ENCODE data around the gene MS4A6A. TPM values are rescaled to one million over a fixed set of nuclear protein-coding genes. Genes with fewer than 3 reads are reported as not detected.

Gene MS4A6A
- total RNA-seq, 1 experiment from 2014 or later, result not detected

DNA sequence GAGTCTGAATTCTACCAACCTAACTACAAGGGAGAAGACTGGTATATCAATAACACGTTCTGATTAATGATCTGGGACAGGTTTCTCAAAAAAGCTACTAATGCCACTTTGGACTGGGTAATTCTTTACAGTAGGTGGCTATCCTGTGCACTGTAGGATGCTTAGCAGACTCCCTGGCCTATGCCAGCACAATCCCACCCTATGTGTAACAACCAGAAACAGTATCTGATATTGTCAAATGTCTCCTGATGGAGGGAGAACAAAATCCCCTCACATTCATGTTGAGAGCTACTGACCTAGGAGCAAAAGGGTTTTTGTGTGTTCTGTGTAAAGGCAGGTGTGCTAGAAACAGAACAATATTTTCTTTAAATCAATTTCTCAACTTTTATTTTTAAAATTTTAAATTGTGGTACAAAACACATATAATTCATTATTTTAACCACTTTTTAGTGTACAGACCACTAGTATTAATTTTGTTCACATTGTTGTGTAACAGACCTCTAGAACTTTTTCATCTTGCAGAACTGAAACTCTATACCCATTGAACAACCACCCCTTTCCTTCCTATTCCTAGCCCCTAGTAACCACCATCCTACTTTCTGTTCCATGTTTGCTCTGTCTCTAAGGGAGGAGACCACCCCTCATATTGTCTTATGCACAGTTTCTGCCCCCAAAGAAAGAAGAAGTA lies 2.1 kb upstream of the MS4A6A start:
- Histone ChIP-seq H3K36me3 (ENCODE audit: low read depth, low read length) (no peaks in the 10 kb centered on the region), H3K9ac (ENCODE audit: low read length) (no peak overlapping the region), H3K27ac (ENCODE audit: low read length) (no peak overlapping the region), H3K27me3 (ENCODE audit: low read length) (no peaks in the 10 kb centered on the region), H3K4me1 (ENCODE audit: insufficient read depth, low read length) (no peaks in the 10 kb centered on the region), H4K20me1 (ENCODE audit: low read length) (no peaks in the 10 kb centered on the region), H2AFZ (ENCODE audit: low read length) (no peak overlapping the region), H3K79me2 (ENCODE audit: low read length) (no peaks in the 10 kb centered on the region), H3K9me3 (ENCODE audit: low read length) (no peaks in the 10 kb centered on the region), H3K9me2 (replicated peaks; ENCODE audit: low read length) (no peaks in the 10 kb centered on the region), H3F3A (ENCODE audit: low read length, unreplicated experiment) (no peaks in the 10 kb centered on the region), H3K4me3 (ENCODE audit: low read length) (no peak overlapping the region), H3K4me2 (ENCODE audit: low read length) (no peak overlapping the region)
- no peak for ATAC-seq
- DNase-seq, result no peak
- intact Hi-C loops (cut with micrococcal nuclease), result no loop called here
- BruUV-seq (replicated peaks), result no TSS peak
- TF ChIP-seq EZH2phosphoT487 (IDR thresholded peaks at IDR 0.05; ENCODE audit: borderline replicate concordance, low read length) (no peak), EZH2 (IDR thresholded peaks at IDR 0.05; ENCODE audit: low read length, unreplicated experiment) (no peak)
- TF ChIP-seq, protein P1, sequence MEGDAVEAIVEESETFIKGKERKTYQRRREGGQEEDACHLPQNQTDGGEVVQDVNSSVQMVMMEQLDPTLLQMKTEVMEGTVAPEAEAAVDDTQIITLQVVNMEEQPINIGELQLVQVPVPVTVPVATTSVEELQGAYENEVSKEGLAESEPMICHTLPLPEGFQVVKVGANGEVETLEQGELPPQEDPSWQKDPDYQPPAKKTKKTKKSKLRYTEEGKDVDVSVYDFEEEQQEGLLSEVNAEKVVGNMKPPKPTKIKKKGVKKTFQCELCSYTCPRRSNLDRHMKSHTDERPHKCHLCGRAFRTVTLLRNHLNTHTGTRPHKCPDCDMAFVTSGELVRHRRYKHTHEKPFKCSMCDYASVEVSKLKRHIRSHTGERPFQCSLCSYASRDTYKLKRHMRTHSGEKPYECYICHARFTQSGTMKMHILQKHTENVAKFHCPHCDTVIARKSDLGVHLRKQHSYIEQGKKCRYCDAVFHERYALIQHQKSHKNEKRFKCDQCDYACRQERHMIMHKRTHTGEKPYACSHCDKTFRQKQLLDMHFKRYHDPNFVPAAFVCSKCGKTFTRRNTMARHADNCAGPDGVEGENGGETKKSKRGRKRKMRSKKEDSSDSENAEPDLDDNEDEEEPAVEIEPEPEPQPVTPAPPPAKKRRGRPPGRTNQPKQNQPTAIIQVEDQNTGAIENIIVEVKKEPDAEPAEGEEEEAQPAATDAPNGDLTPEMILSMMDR (conservative IDR thresholded peaks at IDR 0.05; ENCODE audit: low read depth, low read length), result no peak
- POLR2A ChIA-PET (ENCODE audit: unreplicated experiment), result no interaction called here
- CTCF ChIA-PET, result no interaction called here

DNA sequence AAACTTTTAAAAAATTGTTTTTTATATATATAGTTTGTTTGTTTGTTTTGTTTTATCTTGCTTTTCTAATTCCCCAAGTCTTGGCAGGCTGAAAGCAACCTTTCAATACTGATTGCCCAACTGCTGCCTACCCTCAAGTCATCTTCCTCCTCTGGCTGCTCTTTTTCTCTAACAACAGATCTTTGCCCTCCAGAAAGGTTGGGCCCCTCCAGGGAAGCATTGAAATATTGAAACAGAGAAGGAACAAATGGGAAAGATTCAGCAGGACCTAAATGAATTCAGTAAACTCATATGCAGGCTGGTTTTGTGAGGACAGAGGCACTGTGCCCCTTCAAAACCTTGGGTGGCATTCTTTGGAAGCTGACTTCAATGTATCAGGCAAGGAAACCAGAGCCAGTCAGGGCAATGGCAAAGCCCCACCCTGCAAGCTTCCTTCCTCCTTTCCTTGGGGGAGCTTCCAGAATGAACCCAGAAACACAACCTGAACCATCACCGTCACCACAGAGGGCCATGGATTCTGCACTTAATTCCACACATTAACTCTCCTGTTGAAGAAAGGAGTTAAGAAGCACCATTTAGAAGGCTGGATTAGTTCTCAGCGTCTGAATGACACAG lies 815 bp upstream of the MS4A6A start:
- no TSS peak for BruUV-seq (replicated peaks)
- Histone ChIP-seq H2AFZ (ENCODE audit: low read length) (no peak overlapping the region), H3K79me2 (ENCODE audit: low read length) (no peaks in the 10 kb centered on the region), H3K9me2 (replicated peaks; ENCODE audit: low read length) (no peaks in the 10 kb centered on the region), H3K27ac (ENCODE audit: low read length) (no peak overlapping the region), H3F3A (ENCODE audit: low read length, unreplicated experiment) (no peaks in the 10 kb centered on the region), H3K4me2 (ENCODE audit: low read length) (no peak overlapping the region), H3K9ac (ENCODE audit: low read length) (no peak overlapping the region), H3K9me3 (ENCODE audit: low read length) (no peaks in the 10 kb centered on the region), H3K4me1 (ENCODE audit: insufficient read depth, low read length) (no peaks in the 10 kb centered on the region), H3K4me3 (ENCODE audit: low read length) (no peak overlapping the region), H4K20me1 (ENCODE audit: low read length) (no peaks in the 10 kb centered on the region), H3K36me3 (ENCODE audit: low read depth, low read length) (no peaks in the 10 kb centered on the region), H3K27me3 (ENCODE audit: low read length) (no peaks in the 10 kb centered on the region)
- ATAC-seq (no peak), DNase-seq (no peak)
- ChIA-PET CTCF (no interaction called here), POLR2A (ENCODE audit: unreplicated experiment) (no interaction called here)
- TF ChIP-seq EZH2 (IDR thresholded peaks at IDR 0.05; ENCODE audit: low read length, unreplicated experiment) (no peak), EZH2phosphoT487 (IDR thresholded peaks at IDR 0.05; ENCODE audit: borderline replicate concordance, low read length) (no peak)
- TF ChIP-seq, protein P1 (conservative IDR thresholded peaks at IDR 0.05; ENCODE audit: low read depth, low read length), result no peak
- intact Hi-C loops (cut with micrococcal nuclease), result no loop called here

DNA sequence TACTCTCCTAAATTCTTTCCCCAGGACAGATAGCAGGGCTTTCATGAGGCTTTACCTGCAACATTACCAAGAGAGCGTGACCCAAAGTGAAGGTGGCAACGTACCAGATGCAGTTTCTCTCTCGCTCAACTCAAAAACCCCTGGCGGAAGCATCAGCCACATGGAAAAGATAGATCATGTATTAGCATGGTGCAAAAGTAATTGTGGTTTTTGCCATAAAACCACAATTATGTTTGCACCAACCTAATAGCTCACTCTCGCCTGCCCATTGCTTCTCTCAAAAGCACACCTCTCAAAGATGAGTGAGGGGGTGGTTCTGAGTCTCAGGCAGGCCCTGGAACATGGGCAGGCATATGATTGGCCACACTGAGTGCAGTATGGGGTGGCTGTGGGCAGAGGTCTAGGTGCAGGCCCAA lies 7.0 kb downstream of the MS4A6A start:
- no peak for DNase-seq
- CTCF ChIA-PET, result no interaction called here

More for the DNA sequence above, 7.0 kb downstream of the MS4A6A start:
- Histone ChIP-seq H3K9me2 (replicated peaks; ENCODE audit: low read length) (no peaks in the 10 kb centered on the region), H3K27me3 (ENCODE audit: low read length) (no peaks in the 10 kb centered on the region), H3K4me1 (ENCODE audit: insufficient read depth, low read length) (peaks cover 11% of the 10 kb centered on the region), H3K9me3 (ENCODE audit: low read length) (no peaks in the 10 kb centered on the region), H3F3A (ENCODE audit: low read length, unreplicated experiment) (no peaks in the 10 kb centered on the region), H3K79me2 (ENCODE audit: low read length) (no peaks in the 10 kb centered on the region), H3K36me3 (ENCODE audit: low read depth, low read length) (no peaks in the 10 kb centered on the region), H3K4me3 (ENCODE audit: low read length) (no peak overlapping the region), H3K4me2 (ENCODE audit: low read length) (no peak overlapping the region), H3K9ac (ENCODE audit: low read length) (no peak overlapping the region), H4K20me1 (ENCODE audit: low read length) (no peaks in the 10 kb centered on the region), H3K27ac (ENCODE audit: low read length) (no peak overlapping the region), H2AFZ (ENCODE audit: low read length) (no peak overlapping the region)
- intact Hi-C loops (cut with micrococcal nuclease), result no loop called here
- no peak for TF ChIP-seq EZH2phosphoT487 (IDR thresholded peaks at IDR 0.05; ENCODE audit: borderline replicate concordance, low read length)
- TF ChIP-seq, protein P1 (conservative IDR thresholded peaks at IDR 0.05; ENCODE audit: low read depth, low read length), result no peak
- no peak for TF ChIP-seq EZH2 (IDR thresholded peaks at IDR 0.05; ENCODE audit: low read length, unreplicated experiment)
- POLR2A ChIA-PET (ENCODE audit: unreplicated experiment), result no interaction called here
- no TSS peak for BruUV-seq (replicated peaks)
- no peak for ATAC-seq

All from PC-3 (cell line).